C4-2B (cell line): Measurements from ENCODE around the gene SERTAD4.

Experiments
- H3K27ac ChIP-seq: fragments of 450-650 bp; 2 replicates; pipeline ENCODE4 v1.5.1; 2017
- CTCF ChIP-seq: fragments of 450-650 bp; conservative IDR thresholded peaks from 2 replicates; pipeline ENCODE4 v1.5.1; 2017; ENCODE audit warnings: mild to moderate bottlenecking
- ZFX ChIP-seq: fragments of 450-650 bp; IDR thresholded peaks from 2 replicates; pipeline ENCODE4 v1.6.1; 2017

SERTAD4 gene

GRCh38 chr1:210289248-210289647 lies 56.7 kb downstream of the SERTAD4 start:
- no peak for TF ChIP-seq CTCF
- TF ChIP-seq ZFX: no peak
- no peak overlapping the region for H3K27ac ChIP-seq

GRCh38 chr1:210291081-210291764 lies 58.6 kb downstream of the SERTAD4 start:
- no peak overlapping the region for H3K27ac ChIP-seq
- no peak for TF ChIP-seq ZFX
- TF ChIP-seq CTCF: no peak

- H3K27ac ChIP-seq: no peak overlapping the region
- TF ChIP-seq ZFX (no peak), CTCF (no peak)
These were observed 59.2 kb downstream of the SERTAD4 start for GRCh38 chr1:210291786-210292230.

- H3K27ac ChIP-seq: no peak overlapping the region
- TF ChIP-seq CTCF (peak; percentile 35), ZFX (no peak)
These were observed 59.8 kb downstream of the SERTAD4 start for GRCh38 chr1:210292231-210292871.

- H3K27ac ChIP-seq: no peak overlapping the region
- TF ChIP-seq ZFX (no peak), CTCF (no peak)
These were observed 60.6 kb downstream of the SERTAD4 start for GRCh38 chr1:210293171-210293607.

- H3K27ac ChIP-seq: no peak overlapping the region
- TF ChIP-seq ZFX: no peak
- no peak for TF ChIP-seq CTCF
These were observed 62.6 kb downstream of the SERTAD4 start for GRCh38 chr1:210294999-210295745.
